ENCODE results near the gene MATCAP1. TPM values are rescaled to one million over a fixed set of nuclear protein-coding genes. Genes with fewer than 3 reads are reported as not detected.

MATCAP1 gene
- total and polyA plus RNA-seq, 2 of the 13 experiments (the other 11 are each of a cell fraction or from before 2014, with no cell fraction given): 11.2 to 24.5 TPM

- TF ChIP-seq ZHX2 (IDR thresholded peaks at IDR 0.05; ENCODE audit: low read depth) (no peak), ZHX2 (CRISPR knock-in tag; IDR thresholded peaks at IDR 0.05; ENCODE audit: borderline replicate concordance) (no peak), PHB2 (IDR thresholded peaks at IDR 0.05; ENCODE audit: partially characterized antibody) (no peak), HCFC1 (IDR thresholded peaks at IDR 0.05; ENCODE audit: low read depth, low read length) (no peak), ZHX1 (CRISPR knock-in tag; IDR thresholded peaks at IDR 0.05; ENCODE audit: low read depth) (peak; percentile 83; the same call in 1 of the 2 replicates), FOSL2 (CRISPR knock-in tag; IDR thresholded peaks at IDR 0.05) (no peak), JUN (CRISPR knock-in tag; IDR thresholded peaks at IDR 0.05) (no peak), ZNF281 (CRISPR knock-in tag; IDR thresholded peaks at IDR 0.05; ENCODE audit: borderline replicate concordance) (peak; percentile 51; the same call in 1 of the 2 replicates), ZNF383 (CRISPR knock-in tag; IDR thresholded peaks at IDR 0.05; ENCODE audit: borderline replicate concordance) (no peak), SIN3A (IDR thresholded peaks at IDR 0.05; ENCODE audit: borderline replicate concordance, low read depth, low read length) (no peak), EZH2 (conservative IDR thresholded peaks at IDR 0.05; ENCODE audit: low read depth, low read length) (no peak), ZNF24 (IDR thresholded peaks at IDR 0.05) (no peak), NR2F2 (IDR thresholded peaks at IDR 0.05; ENCODE audit: borderline replicate concordance, low read depth) (no peak; the same call in 1 of the 2 replicates), TFAP4 (IDR thresholded peaks at IDR 0.05; ENCODE audit: borderline replicate concordance, low read depth) (no peak), ZNF773 (CRISPR knock-in tag; IDR thresholded peaks at IDR 0.05; ENCODE audit: borderline replicate concordance) (0 out of 2 replicates have a peak, but pooled peaks have one; percentile 4), NR0B2 (CRISPR knock-in tag; IDR thresholded peaks at IDR 0.05) (0 out of 2 replicates have a peak, but pooled peaks have one; percentile 10)
Observed at GRCh38 chr16:67150047-67150832, 33.5 kb downstream of the MATCAP1 start (continued).

Data from HepG2 (cell line).